HCT116 (cell line): Measurements from ENCODE around the gene C14orf93.

Experiments used
- CEBPB ChIP-seq: IDR thresholded peaks from 2 replicates; pipeline ENCODE4 v1.6.1; 2012; ENCODE audit warnings: low read depth
- CTCF ChIP-seq, 3 experiments: fragments of 200-600 bp in 1 of 3; sonication (generic) in 1 of 3; IDR thresholded peaks in 2 of 3; conservative IDR thresholded peaks in 1 of 3; 2 replicates each; pipeline ENCODE4 v1.5.1; 2012 to 2017; ENCODE audit warnings: low read depth in 2 of 3, low read length in 2 of 3, antibody characterized with exemption in 1 of 3, borderline replicate concordance in 1 of 3, control low read depth in 1 of 3, mild to moderate bottlenecking in 1 of 3, mixed read lengths in 1 of 3, mixed run types in 1 of 3, moderate library complexity in 1 of 3; ENCODE audit not compliant: insufficient read depth in 1 of 3
- JUND ChIP-seq: IDR thresholded peaks from 2 replicates; pipeline ENCODE4 v1.6.1; 2012
- POLR2A ChIP-seq: IDR thresholded peaks from 2 replicates; pipeline ENCODE4 v1.7.0; 2011; ENCODE audit warnings: borderline replicate concordance; ENCODE audit not compliant: insufficient read depth, insufficient read length; ENCODE audit errors: extremely low read depth
- POLR2AphosphoS5 ChIP-seq: IDR thresholded peaks from 2 replicates; pipeline ENCODE4 v1.6.1; 2011; ENCODE audit warnings: mild to moderate bottlenecking, low read depth, low read length, moderate library complexity
- RAD21 ChIP-seq: IDR thresholded peaks from 2 replicates; pipeline ENCODE4 v1.6.1; 2012; ENCODE audit warnings: low read depth, mild to moderate bottlenecking
- SIN3A ChIP-seq: IDR thresholded peaks from 2 replicates; pipeline ENCODE4 v1.6.1; 2012; ENCODE audit warnings: low read depth
- ZFX ChIP-seq: fragments of 450-650 bp; IDR thresholded peaks from 2 replicates; pipeline ENCODE4 v1.6.1; 2017
- ZNF274 ChIP-seq: fragments of 200-500 bp; sonication (Bioruptor generic); IDR thresholded peaks from 2 replicates; pipeline ENCODE4 v1.6.1; 2014; ENCODE audit warnings: mild to moderate bottlenecking, low read depth, low read length, inconsistent platforms

GRCh38 chr14:23043145-23043544 lies 33.2 kb upstream of the C14orf93 start:
- TF ChIP-seq RAD21 = no peak
- TF ChIP-seq JUND = no peak
- TF ChIP-seq POLR2AphosphoS5 = no peak
- no peak for TF ChIP-seq POLR2A
- TF ChIP-seq CEBPB = no peak
- no peak for TF ChIP-seq CTCF (IDR thresholded peaks at IDR 0.05 in 2 of 3, conservative IDR thresholded peaks at IDR 0.05 in 1 of 3; ENCODE audit: borderline replicate concordance in 1 of 3, insufficient read depth in 1 of 3, low read depth in 2 of 3, low read length in 2 of 3)
- TF ChIP-seq SIN3A = no peak
- TF ChIP-seq ZFX = no peak
- TF ChIP-seq ZNF274 = no peak
